GM21717 (cell line): Measurements from ENCODE around the gene ZNF189.

Experiments used
- ATAC-seq: cut with Tn5 transposase; IDR thresholded peaks from one replicate; pipeline ENCODE4 v1.9.1; 2021; ENCODE audit warnings: mild to moderate bottlenecking, moderate library complexity; ENCODE audit not compliant: unreplicated experiment

The ZNF189 gene

GRCh38 chr9:101417977-101418376, 19.3 kb downstream of the ZNF189 start:
- ATAC-seq, result no peak

GRCh38 chr9:101418518-101419430, 20.1 kb downstream of the ZNF189 start:
- no peak for ATAC-seq

GRCh38 chr9:101419863-101420262, 21.2 kb downstream of the ZNF189 start:
- ATAC-seq, result no peak

GRCh38 chr9:101421653-101422065, 23.0 kb downstream of the ZNF189 start:
- no peak for ATAC-seq

- no peak for ATAC-seq
Measured at GRCh38 chr9:101427358-101427757, 28.7 kb downstream of the ZNF189 start.

- ATAC-seq, result peak; percentile 70
Measured at GRCh38 chr9:101427957-101428655, 29.5 kb downstream of the ZNF189 start.

GRCh38 chr9:101428909-101429308, 30.3 kb downstream of the ZNF189 start:
- ATAC-seq, result no peak

- no peak for ATAC-seq
Measured at GRCh38 chr9:101429736-101430135, 31.1 kb downstream of the ZNF189 start.

GRCh38 chr9:101432171-101432570, 33.5 kb downstream of the ZNF189 start:
- ATAC-seq, result no peak

GRCh38 chr9:101432740-101433139, 34.1 kb downstream of the ZNF189 start:
- no peak for ATAC-seq

GRCh38 chr9:101433229-101433628, 34.6 kb downstream of the ZNF189 start:
- ATAC-seq, result no peak

GRCh38 chr9:101434998-101435397, 36.3 kb downstream of the ZNF189 start:
- no peak for ATAC-seq

GRCh38 chr9:101435601-101436079, 37.0 kb downstream of the ZNF189 start, which contains the start of gene ALDOB:
Gene ALDOB (minus strand): TSS chr9:101435774. CDS start chr9:101430887, 4,887 bp downstream.
- no peak for ATAC-seq

GRCh38 chr9:101437806-101438232, 39.2 kb downstream of the ZNF189 start:
- ATAC-seq, result no peak

GRCh38 chr9:101438523-101438922, 39.9 kb downstream of the ZNF189 start:
- ATAC-seq, result no peak

- no peak for ATAC-seq
Measured at GRCh38 chr9:101440714-101441230, 42.1 kb downstream of the ZNF189 start.

- no peak for ATAC-seq
Measured at GRCh38 chr9:101442318-101442717, 43.7 kb downstream of the ZNF189 start.

GRCh38 chr9:101442736-101443135, 44.1 kb downstream of the ZNF189 start:
- no peak for ATAC-seq

GRCh38 chr9:101443364-101443771, 44.7 kb downstream of the ZNF189 start:
- ATAC-seq, result no peak

GRCh38 chr9:101445353-101446029, 46.8 kb downstream of the ZNF189 start:
- ATAC-seq, result no peak

GRCh38 chr9:101446732-101447131, 48.1 kb downstream of the ZNF189 start:
- ATAC-seq, result no peak
